ENCODE results near the gene CFAP70. TPM values are rescaled to one million over a fixed set of nuclear protein-coding genes. Genes with fewer than 3 reads are reported as not detected.

The CFAP70 gene
- total RNA-seq, 2 experiments from 2014 or later = 0.51 to 0.59 TPM

- POLR2A ChIA-PET = interaction anchor here (1.4 kb wide), 1 partner anchor 14 kb away, joined by 3 read pairs; no protein-coding TSS in a partner anchor
- no peak overlapping the region for H3K27ac Mint-ChIP-seq
- no peak for TF ChIP-seq CTCF (IDR thresholded peaks at IDR 0.05)
- CTCF ChIA-PET = no interaction called here
- no peaks in the 10 kb centered on the region for H3K9me3 Mint-ChIP-seq
- intact Hi-C loops (cut with micrococcal nuclease) = no loop called here
- no peak overlapping the region for H3K4me3 Mint-ChIP-seq
- ATAC-seq (no peak), DNase-seq (no peak)
- no peaks in the 10 kb centered on the region for H3K27me3 Mint-ChIP-seq
- peaks cover 22% of the 10 kb centered on the region for H3K36me3 Mint-ChIP-seq (ENCODE audit: low read depth)
- H3K4me1 Mint-ChIP-seq (ENCODE audit: low read depth) = no peaks in the 10 kb centered on the region
Measured at GRCh38 chr10:73233883-73234282, 124.8 kb downstream of the CFAP70 start.

- intact Hi-C loops (cut with micrococcal nuclease) = no loop called here
- ATAC-seq (no peak), DNase-seq (peak; percentile 15)
- no peak overlapping the region for H3K4me3 Mint-ChIP-seq
- peaks cover 19% of the 10 kb centered on the region for H3K36me3 Mint-ChIP-seq (ENCODE audit: low read depth)
- H3K9me3 Mint-ChIP-seq = no peaks in the 10 kb centered on the region
- H3K27me3 Mint-ChIP-seq = no peaks in the 10 kb centered on the region
- POLR2A ChIA-PET = interaction anchor here (0.8 kb wide), 1 partner anchor 8 kb away, joined by 3 read pairs; no protein-coding TSS in a partner anchor
- H3K4me1 Mint-ChIP-seq (ENCODE audit: low read depth) = no peaks in the 10 kb centered on the region
- TF ChIP-seq CTCF (IDR thresholded peaks at IDR 0.05) = peak; percentile 23
- CTCF ChIA-PET = no interaction called here
- no peak overlapping the region for H3K27ac Mint-ChIP-seq
Measured at GRCh38 chr10:73232887-73233286, 125.8 kb downstream of the CFAP70 start.

- no peak for TF ChIP-seq CTCF (IDR thresholded peaks at IDR 0.05)
- ATAC-seq (no peak), DNase-seq (no peak)
- Mint-ChIP-seq H3K27me3 (no peaks in the 10 kb centered on the region), H3K9me3 (no peaks in the 10 kb centered on the region), H3K36me3 (ENCODE audit: low read depth) (peaks cover 13% of the 10 kb centered on the region), H3K4me1 (ENCODE audit: low read depth) (peaks cover 3% of the 10 kb centered on the region), H3K27ac (no peak overlapping the region), H3K4me3 (no peak overlapping the region)
- POLR2A ChIA-PET = interaction anchor here (0.6 kb wide), 1 partner anchor 147 kb away, joined by 4 read pairs; no protein-coding TSS in a partner anchor
- CTCF ChIA-PET = interaction anchor here (0.7 kb wide), 1 partner anchor 12 kb away, joined by 3 read pairs; no protein-coding TSS in a partner anchor
- intact Hi-C loops (cut with micrococcal nuclease) = no loop called here
Measured at GRCh38 chr10:73229567-73229966, 129.1 kb downstream of the CFAP70 start.

GRCh38 chr10:73228247-73228646, 130.4 kb downstream of the CFAP70 start:
- H3K4me1 Mint-ChIP-seq (ENCODE audit: low read depth) = peaks cover 3% of the 10 kb centered on the region
- H3K4me3 Mint-ChIP-seq = no peak overlapping the region
- intact Hi-C loops (cut with micrococcal nuclease) = no loop called here
- H3K27me3 Mint-ChIP-seq = no peaks in the 10 kb centered on the region
- no peaks in the 10 kb centered on the region for H3K9me3 Mint-ChIP-seq
- ChIA-PET POLR2A (no interaction called here), CTCF (no interaction called here)
- DNase-seq (no peak), ATAC-seq (no peak)
- TF ChIP-seq CTCF (IDR thresholded peaks at IDR 0.05) = no peak
- no peak overlapping the region for H3K27ac Mint-ChIP-seq
- peaks cover 8% of the 10 kb centered on the region for H3K36me3 Mint-ChIP-seq (ENCODE audit: low read depth)

- H3K36me3 Mint-ChIP-seq (ENCODE audit: low read depth) = peaks cover 5% of the 10 kb centered on the region
- H3K4me1 Mint-ChIP-seq (ENCODE audit: low read depth) = peaks cover 3% of the 10 kb centered on the region
- ChIA-PET CTCF (no interaction called here), POLR2A (interaction anchor here (1.9 kb wide), 1 partner anchor 13 kb away, joined by 4 read pairs; no protein-coding TSS in a partner anchor)
- TF ChIP-seq CTCF (IDR thresholded peaks at IDR 0.05) = no peak
- H3K27ac Mint-ChIP-seq = no peak overlapping the region
- H3K9me3 Mint-ChIP-seq = no peaks in the 10 kb centered on the region
- no peak overlapping the region for H3K4me3 Mint-ChIP-seq
- DNase-seq (no peak), ATAC-seq (no peak)
- intact Hi-C loops (cut with micrococcal nuclease) = no loop called here
- no peaks in the 10 kb centered on the region for H3K27me3 Mint-ChIP-seq
Measured at GRCh38 chr10:73226663-73227062, 132.0 kb downstream of the CFAP70 start.

Data from activated CD8-positive, alpha-beta T cell treated with anti-CD3 and anti-CD28 coated beads for 36 hours (primary cell).